OCI-LY3 (cell line): ENCODE data around the gene SOWAHA.

Experiments used
- CTCF ChIP-seq: fragments of 200-600, 300-600 bp; sonication (generic); IDR thresholded peaks from 2 replicates; pipeline ENCODE4 v1.5.1; 2014; ENCODE audit warnings: antibody characterized with exemption, low read length, low read depth
- EZH2phosphoT487 ChIP-seq: fragments of 200-600 bp; shearing (Covaris generic); IDR thresholded peaks from 2 replicates; pipeline ENCODE4 v1.6.1; 2018; ENCODE audit warnings: antibody characterized with exemption, mixed run types, low read depth

- TF ChIP-seq CTCF (no peak), EZH2phosphoT487 (no peak)
Measured at GRCh38 chr5:132854301-132854700, 41.2 kb downstream of the SOWAHA start.
